H9 (cell line): ENCODE data around the gene ZNF664. TPM values are rescaled to one million over a fixed set of nuclear protein-coding genes. Genes with fewer than 3 reads are reported as not detected.

ENCODE experiments used
- DNase-seq: peaks from one replicate; pipeline ENCODE4 v3.0.0-alpha.2; 2017
- H2AFZ ChIP-seq: one replicate; pipeline ENCODE4 v1.6.1; 2013; ENCODE audit warnings: mild to moderate bottlenecking, low read length, control low read depth, moderate library complexity
- H2AK5ac ChIP-seq: 2 replicates; pipeline ENCODE4 v1.6.1; 2013; ENCODE audit warnings: low read length, control low read depth, mixed read lengths; ENCODE audit not compliant: insufficient read length
- H2BK120ac ChIP-seq: one replicate; pipeline ENCODE4 v1.6.1; 2013; ENCODE audit warnings: low read depth, mild to moderate bottlenecking, low read length, control low read depth, inconsistent platforms; ENCODE audit not compliant: poor library complexity, severe bottlenecking
- H2BK12ac ChIP-seq: 2 replicates; pipeline ENCODE4 v1.6.1; 2013; ENCODE audit warnings: low read length, control low read depth, mixed read lengths, low read depth; ENCODE audit not compliant: insufficient read length
- H2BK15ac ChIP-seq: 2 replicates; pipeline ENCODE4 v1.6.1; 2013; ENCODE audit warnings: low read depth, low read length, control low read depth
- H2BK20ac ChIP-seq: one replicate; pipeline ENCODE4 v1.6.1; 2013; ENCODE audit warnings: low read depth, mild to moderate bottlenecking, low read length, control low read depth, inconsistent platforms; ENCODE audit not compliant: poor library complexity, severe bottlenecking
- H2BK5ac ChIP-seq: 2 replicates; pipeline ENCODE4 v1.6.1; 2013; ENCODE audit warnings: low read length, control low read depth, mixed read lengths; ENCODE audit not compliant: insufficient read length
- H3K14ac ChIP-seq: 2 replicates; pipeline ENCODE4 v1.6.1; 2013; ENCODE audit warnings: low read length, control low read depth; ENCODE audit not compliant: insufficient read depth
- H3K18ac ChIP-seq: 2 replicates; pipeline ENCODE4 v1.6.1; 2013; ENCODE audit warnings: low read depth, mild to moderate bottlenecking, mixed read lengths, low read length, control low read depth; ENCODE audit not compliant: insufficient read length
- H3K23ac ChIP-seq: 2 replicates; pipeline ENCODE4 v1.6.1; 2013; ENCODE audit warnings: low read length, control low read depth, mixed read lengths, low read depth; ENCODE audit not compliant: insufficient read length
- H3K23me2 ChIP-seq: 2 replicates; pipeline ENCODE4 v1.6.1; 2013; ENCODE audit warnings: low read depth, mild to moderate bottlenecking, mixed read lengths, low read length, control low read depth; ENCODE audit not compliant: insufficient read length, poor library complexity, severe bottlenecking
- H3K27ac ChIP-seq: 2 replicates; pipeline ENCODE4 v1.5.1; 2013; ENCODE audit warnings: low read length, control low read depth, mixed read lengths, low read depth; ENCODE audit not compliant: insufficient read length
- H3K27me3 ChIP-seq: 2 replicates; pipeline ENCODE4 v1.6.1; 2013; ENCODE audit warnings: low read length, control low read depth, inconsistent platforms; ENCODE audit not compliant: insufficient read depth
- H3K4ac ChIP-seq: 2 replicates; pipeline ENCODE4 v1.6.1; 2013; ENCODE audit warnings: low read depth, mild to moderate bottlenecking, control low read depth, inconsistent platforms, low read length, moderate library complexity
- H3K4me1 ChIP-seq: 2 replicates; pipeline ENCODE4 v1.6.1; 2013; ENCODE audit warnings: low read length, control low read depth, inconsistent platforms; ENCODE audit not compliant: insufficient read depth
- H3K4me2 ChIP-seq: 2 replicates; pipeline ENCODE4 v1.6.1; 2013; ENCODE audit warnings: low read length, control low read depth, mixed read lengths; ENCODE audit not compliant: insufficient read length, insufficient read depth
- H3K56ac ChIP-seq: 2 replicates; pipeline ENCODE4 v1.6.1; 2013; ENCODE audit warnings: low read depth, mild to moderate bottlenecking, mixed read lengths, low read length, control low read depth; ENCODE audit not compliant: insufficient read length
- H3K79me1 ChIP-seq: 2 replicates; pipeline ENCODE4 v1.6.1; 2013; ENCODE audit warnings: low read depth, mild to moderate bottlenecking, moderate library complexity, low read length, control low read depth, inconsistent platforms; ENCODE audit not compliant: insufficient read depth, poor library complexity, severe bottlenecking
- H3K79me2 ChIP-seq: 2 replicates; pipeline ENCODE4 v1.6.1; 2013; ENCODE audit warnings: low read length, control low read depth, inconsistent platforms; ENCODE audit not compliant: insufficient read depth
- H3K9ac ChIP-seq: 2 replicates; pipeline ENCODE4 v1.6.1; 2013; ENCODE audit warnings: low read length, control low read depth, mixed read lengths; ENCODE audit not compliant: insufficient read length; ENCODE audit errors: extremely low read depth
- H3K9me3 ChIP-seq: one replicate; pipeline ENCODE4 v1.6.1; 2013; ENCODE audit warnings: low read depth, low read length, inconsistent platforms; ENCODE audit not compliant: control insufficient read depth
- H3T11ph ChIP-seq: one replicate; pipeline ENCODE4 v1.6.1; 2013; ENCODE audit warnings: mild to moderate bottlenecking, low read length, control low read depth, inconsistent platforms
- H4K20me1 ChIP-seq: one replicate; pipeline ENCODE4 v1.6.1; 2013; ENCODE audit not compliant: control insufficient read depth, insufficient read length, insufficient read depth
- H4K5ac ChIP-seq: 2 replicates; pipeline ENCODE4 v1.6.1; 2013; ENCODE audit warnings: low read depth, mild to moderate bottlenecking, mixed read lengths, low read length, control low read depth; ENCODE audit not compliant: insufficient read length
- H4K8ac ChIP-seq: replicated peaks from 2 replicates; pipeline ENCODE4 v1.6.1; 2013; ENCODE audit warnings: low read length, control low read depth, mixed read lengths, low read depth; ENCODE audit not compliant: insufficient read length
- H4K91ac ChIP-seq: 2 replicates; pipeline ENCODE4 v1.6.1; 2013; ENCODE audit warnings: low read depth, mild to moderate bottlenecking, moderate library complexity, mixed read lengths, low read length, control low read depth; ENCODE audit not compliant: insufficient read length
- H3K27ac Mint-ChIP-seq, 3 experiments: 2 replicates in 2 of 3; 3 replicates in 1 of 3; pipeline ENCODE4 v1.8.0; 2020 to 2021; ENCODE audit warnings: mixed read lengths in 3 of 3, mild to moderate bottlenecking in 1 of 3, moderate library complexity in 1 of 3
- H3K27me3 Mint-ChIP-seq: 2 replicates; pipeline ENCODE4 v1.8.0; 2021; ENCODE audit warnings: low read depth, mild to moderate bottlenecking, moderate library complexity, mixed read lengths
- H3K36me3 Mint-ChIP-seq, 3 experiments: 2 replicates in 2 of 3; 3 replicates in 1 of 3; pipeline ENCODE4 v1.8.0; 2020 to 2021; ENCODE audit warnings: low read depth in 3 of 3, mixed read lengths in 3 of 3; ENCODE audit not compliant: insufficient read depth in 1 of 3
- H3K4me1 Mint-ChIP-seq, 2 experiments: 2 replicates each; pipeline ENCODE4 v1.8.0; 2020; ENCODE audit warnings: mixed read lengths in 2 of 2
- H3K4me3 Mint-ChIP-seq, 2 experiments: 2 replicates in 1 of 2; 3 replicates in 1 of 2; pipeline ENCODE4 v1.8.0; 2020 to 2021; ENCODE audit warnings: mild to moderate bottlenecking in 2 of 2, mixed read lengths in 2 of 2, moderate library complexity in 1 of 2
- H3K9me3 Mint-ChIP-seq, 2 experiments: 2 replicates in 1 of 2; 3 replicates in 1 of 2; pipeline ENCODE4 v1.8.0; 2020; ENCODE audit warnings: mild to moderate bottlenecking in 2 of 2, mixed read lengths in 2 of 2, moderate library complexity in 1 of 2
- CTCF ChIP-seq: fragments of 200-600 bp; sonication (generic); conservative IDR thresholded peaks from 3 replicates; pipeline ENCODE4 v1.8.0; 2021; ENCODE audit warnings: antibody characterized with exemption, mild to moderate bottlenecking
- WGBS: extraction: QIAGEN DNeasy Blood & Tissue Kit; methylation state at CpG from one replicate; pipeline ENCODE4 v1.1.7; 2013; ENCODE audit warnings: missing lambda C conversion rate, low lambda C conversion rate, mixed read lengths; ENCODE audit not compliant: insufficient read length; ENCODE audit errors: extremely low coverage; 5-methylcytosine and 5-hydroxymethylcytosine counted together
- total RNA-seq: library from RNA; stranded (reverse); gene quantifications from 2 replicates; pipeline ENCODE4 v1.2.1, GENCODE V29; 2021

ZNF664 gene
- total RNA-seq, 1 experiment from 2014 or later, result 29.5 TPM

GRCh38 chr12:123997033-123997822, 24.2 kb downstream of the ZNF664 start:
- Histone ChIP-seq H4K20me1 (no peaks in the 10 kb centered on the region), H3K14ac (no peak overlapping the region), H2AK5ac (no peak overlapping the region), H3K4ac (no peak overlapping the region), H3K56ac (no peak overlapping the region), H2AFZ (no peak overlapping the region), H2BK15ac (no peak overlapping the region), H3K23ac (no peak overlapping the region), H2BK12ac (no peak overlapping the region), H4K8ac (no peak overlapping the region), H3K27me3 (no peaks in the 10 kb centered on the region), H3K79me2 (no peaks in the 10 kb centered on the region), H3T11ph (no peak overlapping the region), H2BK120ac (no peak overlapping the region), H3K9me3 (no peaks in the 10 kb centered on the region), H4K91ac (no peak overlapping the region), H3K4me2 (no peak overlapping the region), H4K5ac (no peak overlapping the region), H3K79me1 (no peaks in the 10 kb centered on the region), H3K9ac (no peak overlapping the region), H3K18ac (no peak overlapping the region), H3K23me2 (no peaks in the 10 kb centered on the region), H3K4me1 (no peaks in the 10 kb centered on the region), H3K27ac (no peak overlapping the region), H2BK20ac (no peak overlapping the region), H2BK5ac (no peak overlapping the region)
- no peaks in the 10 kb centered on the region for H3K9me3 Mint-ChIP-seq
- H3K27ac Mint-ChIP-seq, result peak overlapping the region in 1 of 3 experiments; percentile 84; a peak in 1 of 7 replicates
- TF ChIP-seq CTCF, result no peak
- H3K27me3 Mint-ChIP-seq, result no peaks in the 10 kb centered on the region; the same call in 1 of the 2 replicates
- H3K4me1 Mint-ChIP-seq, result peaks cover 16 to 25% of the 10 kb centered on the region in 2 experiments
- no CpG with 5 or more reads among the region's 6 CpGs for WGBS
- peaks cover 2 to 5% (median 4%) of the 10 kb centered on the region in 3 experiments; a peak in 4 of 7 replicates for H3K36me3 Mint-ChIP-seq
- DNase-seq, result no peak
- no peak overlapping the region for H3K4me3 Mint-ChIP-seq
